GM19023 (cell line): ENCODE measurements around the gene TOB1.

Experiments
- ATAC-seq: cut with Tn5 transposase; IDR thresholded peaks from one replicate; pipeline ENCODE4 v1.9.1; 2021; ENCODE audit warnings: mild to moderate bottlenecking, moderate library complexity; ENCODE audit not compliant: unreplicated experiment

Gene TOB1

GRCh38 chr17:50848711-50849110 is 17.4 kb downstream of the TOB1 start:
- no peak for ATAC-seq

GRCh38 chr17:50848039-50848438 is 18.1 kb downstream of the TOB1 start:
- ATAC-seq = no peak

- ATAC-seq = no peak
These were observed 18.6 kb downstream of the TOB1 start for GRCh38 chr17:50847566-50847965.

- ATAC-seq = no peak
These were observed 20.7 kb downstream of the TOB1 start for GRCh38 chr17:50845240-50846147.

- ATAC-seq = no peak
These were observed 21.9 kb downstream of the TOB1 start for GRCh38 chr17:50844117-50844700.

GRCh38 chr17:50843150-50843905 is 22.8 kb downstream of the TOB1 start:
- no peak for ATAC-seq

GRCh38 chr17:50842506-50843149 is 23.5 kb downstream of the TOB1 start:
- ATAC-seq = no peak

- ATAC-seq = no peak
These were observed 24.2 kb downstream of the TOB1 start for GRCh38 chr17:50841949-50842354.

GRCh38 chr17:50841277-50841948 is 24.7 kb downstream of the TOB1 start:
- ATAC-seq = no peak

GRCh38 chr17:50840311-50840851 is 25.8 kb downstream of the TOB1 start:
- ATAC-seq = no peak

- no peak for ATAC-seq
These were observed 26.4 kb downstream of the TOB1 start for GRCh38 chr17:50839591-50840310.

GRCh38 chr17:50837980-50838954 is 27.9 kb downstream of the TOB1 start:
- ATAC-seq = no peak

- ATAC-seq = no peak
These were observed 28.7 kb downstream of the TOB1 start for GRCh38 chr17:50837286-50837979.

- no peak for ATAC-seq
These were observed 29.3 kb downstream of the TOB1 start for GRCh38 chr17:50836826-50837225.

- no peak for ATAC-seq
These were observed 30.6 kb downstream of the TOB1 start, which contains the start of gene WFIKKN2 for GRCh38 chr17:50835301-50836234. Gene WFIKKN2 (plus strand): TSS chr17:50835586. CDS start chr17:50835938, 352 bp downstream.

- no peak for ATAC-seq
These were observed 31.5 kb downstream of the TOB1 start for GRCh38 chr17:50834429-50835300.
